Neural crest cell (in vitro differentiated cells): ENCODE measurements around the gene ALLC. TPM values are rescaled to one million over a fixed set of nuclear protein-coding genes. Genes with fewer than 3 reads are reported as not detected.
"Not testable (repeated sequence)": the region's sequence is repeated elsewhere in the genome, so short reads cannot be mapped to it uniquely, and the experiment has no call there.

Experiments used
- DNase-seq: peaks from one replicate; pipeline ENCODE4 v3.0.0; 2021; ENCODE audit warnings: low read depth, mixed read lengths, low spot score
- H3K27ac Mint-ChIP-seq: one replicate; pipeline ENCODE4 v1.8.0; 2021; ENCODE audit warnings: mild to moderate bottlenecking, mixed read lengths; ENCODE audit not compliant: unreplicated experiment
- H3K27me3 Mint-ChIP-seq: 2 replicates; pipeline ENCODE4 v1.8.0; 2021; ENCODE audit warnings: low read depth, mild to moderate bottlenecking, mixed read lengths
- H3K36me3 Mint-ChIP-seq: 2 replicates; pipeline ENCODE4 v1.8.0; 2021; ENCODE audit warnings: low read depth, mild to moderate bottlenecking, mixed read lengths
- H3K4me1 Mint-ChIP-seq: 2 replicates; pipeline ENCODE4 v1.8.0; 2021; ENCODE audit warnings: mixed read lengths
- H3K4me3 Mint-ChIP-seq: one replicate; pipeline ENCODE4 v1.8.0; 2021; ENCODE audit warnings: mild to moderate bottlenecking, mixed read lengths
- H3K9me3 Mint-ChIP-seq: 2 replicates; pipeline ENCODE4 v1.8.0; 2021; ENCODE audit warnings: mixed read lengths
- total RNA-seq: library from RNA; stranded (reverse); gene quantifications from 2 replicates; pipeline ENCODE4 v1.2.1, GENCODE V29; 2021
- TF ChIP-seq, protein P1 (sequence below): fragments of 200-600 bp; sonication (generic); conservative IDR thresholded peaks from 2 replicates; pipeline ENCODE4 v1.5.0; 2021; ENCODE audit warnings: antibody characterized with exemption, mild to moderate bottlenecking

ALLC gene
- total RNA-seq, 1 donor from 2014 or later = not detected

DNA sequence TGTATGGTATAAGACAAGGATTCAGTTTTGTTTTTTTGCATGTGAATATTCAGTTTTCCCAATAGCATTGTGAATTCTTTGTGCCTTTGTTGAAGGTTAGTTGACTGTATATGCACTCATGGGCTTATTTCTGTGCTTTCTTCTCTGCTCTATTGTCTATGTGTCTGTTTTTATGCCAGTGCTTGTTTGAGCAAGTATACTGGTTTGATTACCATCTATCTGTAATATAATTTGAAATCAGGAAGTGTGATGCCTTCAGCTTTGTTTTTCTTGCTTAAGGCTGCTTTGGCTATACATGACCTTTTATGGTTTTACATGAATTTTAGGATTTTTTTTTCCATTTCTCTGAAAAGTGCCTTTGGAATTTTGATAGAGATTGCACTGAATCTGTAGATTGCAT, 39.6 kb upstream of the ALLC start:
- Mint-ChIP-seq H3K9me3 (peaks cover 9% of the 10 kb centered on the region), H3K4me1 (no peaks in the 10 kb centered on the region), H3K4me3 (no peak overlapping the region), H3K27ac (no peak overlapping the region), H3K27me3 (peaks cover 6% of the 10 kb centered on the region), H3K36me3 (peaks cover 15% of the 10 kb centered on the region)
- no peak for DNase-seq
- TF ChIP-seq, protein P1, sequence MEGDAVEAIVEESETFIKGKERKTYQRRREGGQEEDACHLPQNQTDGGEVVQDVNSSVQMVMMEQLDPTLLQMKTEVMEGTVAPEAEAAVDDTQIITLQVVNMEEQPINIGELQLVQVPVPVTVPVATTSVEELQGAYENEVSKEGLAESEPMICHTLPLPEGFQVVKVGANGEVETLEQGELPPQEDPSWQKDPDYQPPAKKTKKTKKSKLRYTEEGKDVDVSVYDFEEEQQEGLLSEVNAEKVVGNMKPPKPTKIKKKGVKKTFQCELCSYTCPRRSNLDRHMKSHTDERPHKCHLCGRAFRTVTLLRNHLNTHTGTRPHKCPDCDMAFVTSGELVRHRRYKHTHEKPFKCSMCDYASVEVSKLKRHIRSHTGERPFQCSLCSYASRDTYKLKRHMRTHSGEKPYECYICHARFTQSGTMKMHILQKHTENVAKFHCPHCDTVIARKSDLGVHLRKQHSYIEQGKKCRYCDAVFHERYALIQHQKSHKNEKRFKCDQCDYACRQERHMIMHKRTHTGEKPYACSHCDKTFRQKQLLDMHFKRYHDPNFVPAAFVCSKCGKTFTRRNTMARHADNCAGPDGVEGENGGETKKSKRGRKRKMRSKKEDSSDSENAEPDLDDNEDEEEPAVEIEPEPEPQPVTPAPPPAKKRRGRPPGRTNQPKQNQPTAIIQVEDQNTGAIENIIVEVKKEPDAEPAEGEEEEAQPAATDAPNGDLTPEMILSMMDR = no peak

DNA sequence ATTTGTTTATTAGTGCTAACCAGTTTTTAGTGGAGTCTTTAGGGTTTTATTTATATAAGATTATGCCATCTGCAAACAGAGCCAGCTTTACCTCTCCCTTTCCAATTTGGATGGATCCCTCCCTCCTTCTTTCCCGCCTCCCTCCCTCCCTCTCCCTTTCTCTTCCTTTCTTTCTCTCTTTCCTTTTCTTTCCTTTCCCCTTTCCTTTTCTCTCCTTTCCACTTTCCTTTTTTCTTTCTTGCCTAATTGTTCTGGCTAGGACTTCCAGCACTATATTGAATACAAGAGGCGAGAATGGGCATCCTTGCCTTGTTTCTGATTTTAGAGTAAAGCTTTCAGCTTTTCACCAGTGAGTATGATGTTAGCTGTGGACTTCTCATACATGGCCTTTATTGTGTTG, 39.0 kb upstream of the ALLC start:
- DNase-seq = no peak
- Mint-ChIP-seq H3K4me3 (no peak overlapping the region), H3K27me3 (peaks cover 6% of the 10 kb centered on the region), H3K27ac (no peak overlapping the region), H3K36me3 (peaks cover 17% of the 10 kb centered on the region), H3K4me1 (no peaks in the 10 kb centered on the region), H3K9me3 (peaks cover 7% of the 10 kb centered on the region)
- TF ChIP-seq, protein P1 = no peak

DNA sequence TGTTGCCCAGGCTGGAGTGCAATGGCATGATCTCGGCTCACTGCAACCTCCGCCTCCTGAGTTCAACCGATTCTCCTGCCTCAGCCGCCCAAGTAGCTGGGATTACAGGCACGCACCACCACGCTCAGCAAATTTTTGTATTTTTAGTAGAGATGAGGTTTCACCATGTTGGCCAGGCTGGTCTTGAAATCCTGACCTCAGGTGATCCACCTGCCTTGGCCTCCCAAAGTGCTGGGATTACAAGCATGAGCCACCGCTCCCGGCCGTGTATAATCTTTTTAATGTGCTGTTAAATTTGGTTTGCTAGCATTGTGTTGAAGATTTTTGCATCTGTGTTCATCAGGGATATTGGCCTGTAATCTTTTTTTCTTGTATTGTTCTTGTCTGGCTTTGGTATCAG, 38.3 kb upstream of the ALLC start:
- H3K27me3 Mint-ChIP-seq, H3K4me1 Mint-ChIP-seq, DNase-seq, H3K9me3 Mint-ChIP-seq, H3K4me3 Mint-ChIP-seq, H3K27ac Mint-ChIP-seq: not testable (repeated sequence)
- peaks cover 17% of the 10 kb centered on the region for H3K36me3 Mint-ChIP-seq

DNA sequence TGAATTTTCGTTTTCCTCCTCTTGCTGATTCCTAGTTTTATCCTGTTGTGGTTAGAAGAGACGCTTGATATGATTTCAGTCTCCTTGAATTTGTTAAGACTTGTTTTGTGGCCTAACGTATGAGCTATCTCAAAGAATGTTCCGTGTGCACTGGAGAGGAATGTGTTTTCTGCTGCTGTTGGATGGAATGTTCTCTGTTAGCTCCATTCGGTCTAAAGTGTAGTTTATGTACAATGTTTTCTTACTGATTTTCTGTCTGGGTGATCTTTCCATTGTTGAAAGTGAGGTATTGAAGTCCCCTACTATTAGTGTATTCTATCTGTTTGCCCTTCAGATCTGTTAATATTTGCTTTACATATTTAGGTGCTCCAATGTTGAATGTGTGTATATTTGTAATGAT, 37.2 kb upstream of the ALLC start:
- DNase-seq = no peak
- TF ChIP-seq, protein P1 = no peak
- peaks cover 7% of the 10 kb centered on the region for H3K9me3 Mint-ChIP-seq
- no peak overlapping the region for H3K27ac Mint-ChIP-seq
- H3K27me3 Mint-ChIP-seq = peaks cover 6% of the 10 kb centered on the region
- no peak overlapping the region for H3K4me3 Mint-ChIP-seq
- H3K36me3 Mint-ChIP-seq = peaks cover 14% of the 10 kb centered on the region
- no peaks in the 10 kb centered on the region for H3K4me1 Mint-ChIP-seq

DNA sequence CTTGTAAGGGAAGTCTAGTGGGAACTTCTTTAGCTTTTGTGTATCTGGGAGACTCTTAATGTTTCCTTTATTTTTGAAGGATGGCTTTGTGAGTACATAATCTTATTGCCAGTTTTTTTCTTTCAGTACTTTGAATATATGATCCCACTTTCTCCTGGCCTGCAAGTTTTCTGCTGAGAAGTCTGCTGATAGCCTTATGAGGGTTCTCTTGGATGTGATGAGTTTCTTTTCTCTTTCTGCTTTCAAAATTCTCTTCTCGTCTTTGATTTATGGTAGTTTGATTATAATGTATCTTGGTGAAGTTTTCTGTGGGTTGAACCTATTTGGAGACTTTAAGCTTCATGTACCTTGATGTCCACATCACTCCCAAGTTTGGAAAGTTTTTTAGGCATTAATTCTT, 35.0 kb upstream of the ALLC start:
- Mint-ChIP-seq H3K27me3 (peaks cover 6% of the 10 kb centered on the region), H3K9me3 (peaks cover 10% of the 10 kb centered on the region), H3K4me3 (no peak overlapping the region), H3K4me1 (no peaks in the 10 kb centered on the region), H3K36me3 (peaks cover 7% of the 10 kb centered on the region), H3K27ac (no peak overlapping the region)
- TF ChIP-seq, protein P1 = no peak
- no peak for DNase-seq

DNA sequence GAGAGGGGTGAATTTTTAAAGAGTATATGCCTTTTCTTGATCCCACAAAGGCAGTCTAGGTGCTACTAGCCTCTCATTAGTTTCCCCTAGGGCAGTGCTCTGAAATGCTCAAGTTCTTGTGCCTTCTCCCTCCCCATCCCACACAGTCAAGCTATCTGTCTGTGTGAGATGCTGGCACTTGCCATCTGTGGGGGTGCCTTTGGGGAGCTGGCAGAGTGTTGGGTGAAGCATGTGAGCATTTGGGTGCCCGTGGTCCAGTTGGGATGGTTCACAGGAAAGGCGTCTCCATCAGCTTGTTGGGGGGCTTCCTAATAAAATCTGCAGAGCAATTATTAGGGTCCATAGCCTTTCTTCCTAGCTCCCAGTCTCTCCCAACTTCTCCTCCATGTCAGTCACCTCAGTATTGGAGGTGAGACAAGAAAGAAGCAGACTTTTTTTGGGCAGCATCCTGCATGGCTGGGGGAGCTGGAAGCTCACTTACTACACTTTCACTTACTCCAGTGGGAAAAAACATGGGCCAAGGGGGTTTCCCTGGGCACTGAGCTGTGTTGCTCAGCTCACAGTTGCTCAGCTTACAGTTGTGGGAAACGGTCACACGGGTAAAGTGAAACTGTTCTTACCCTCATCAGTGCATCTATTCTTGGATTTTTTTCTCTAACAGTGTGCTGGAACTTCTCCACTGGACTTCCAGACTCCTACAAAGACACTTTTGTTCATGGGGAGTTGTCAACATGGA, 33.8 kb upstream of the ALLC start:
- DNase-seq = no peak
- Mint-ChIP-seq H3K27me3 (peaks cover 4% of the 10 kb centered on the region), H3K4me3 (no peak overlapping the region), H3K27ac (no peak overlapping the region), H3K36me3 (peaks cover 7% of the 10 kb centered on the region), H3K9me3 (peaks cover 10% of the 10 kb centered on the region), H3K4me1 (no peaks in the 10 kb centered on the region)
- TF ChIP-seq, protein P1 = no peak
